Thyroid gland (tissue), 4 donors: Measurements from ENCODE around the gene MNX1. TPM values are rescaled to one million over a fixed set of nuclear protein-coding genes. Genes with fewer than 3 reads are reported as not detected.

Experiments
- DNase-seq, 2 donors: peaks; one replicate each; pipeline ENCODE4 v3.0.0-alpha.2; 2019
- H3K27ac ChIP-seq, 3 donors: fragments of 200-600 bp; sonication (generic); 1 replicate in 2 of 3; 2 replicates in 1 of 3; pipeline ENCODE4 v1.5.1; 2016 to 2019; ENCODE audit warnings: mild to moderate bottlenecking in 1 of 3, moderate library complexity in 1 of 3
- H3K27me3 ChIP-seq: fragments of 200-600 bp; sonication (generic); one replicate; pipeline ENCODE4 v1.5.1; 2019
- H3K36me3 ChIP-seq, 2 donors: fragments of 200-600 bp; sonication (generic); one replicate each; pipeline ENCODE4 v1.5.1; 2016 to 2019
- H3K4me1 ChIP-seq, 2 donors: fragments of 200-600 bp; sonication (generic); one replicate each; pipeline ENCODE4 v1.5.1; 2017 to 2019
- H3K4me3 ChIP-seq, 3 donors: fragments of 200-600 bp; sonication (generic); replicated peaks in 1 of 3; 1 replicate in 2 of 3; 2 replicates in 1 of 3; pipeline ENCODE4 v1.5.1; 2016; ENCODE audit warnings: mild to moderate bottlenecking in 1 of 3
- H3K9me3 ChIP-seq: fragments of 200-600 bp; sonication (generic); one replicate; pipeline ENCODE4 v1.5.1; 2017
- POLR2A ChIP-seq, 2 donors: fragments of 450-650 bp; IDR thresholded peaks; one replicate each; pipeline ENCODE4 v1.6.1; 2017; ENCODE audit warnings: antibody characterized with exemption in 2 of 2, mild to moderate bottlenecking in 2 of 2, moderate library complexity in 1 of 2
- WGBS, 2 donors: methylation state at CpG; one replicate each; pipeline ENCODE4 v1.1.5; 2017; 5-methylcytosine and 5-hydroxymethylcytosine counted together
- intact Hi-C: fragments of 100-400 bp; cut with DNase I; formaldehyde crosslinking; loops from one replicate; pipeline ENCODE4 v1.15.1; 2023
- total RNA-seq, 4 donors: library from RNA; depleted of rRNA; stranded (reverse); fragments of >200 nt; gene quantifications; one replicate each; pipeline ENCODE4 v1.2.3, GENCODE V29; 2016
- TF ChIP-seq, protein P1 (sequence below), 6 experiments: fragments of 200-600 bp in 3 of 6; fragments of 450-650 bp in 3 of 6; sonication (generic) in 3 of 6; IDR thresholded peaks; one replicate each; pipeline ENCODE4 v1.5.1; 2016 to 2019; ENCODE audit warnings: antibody characterized with exemption in 6 of 6, mild to moderate bottlenecking in 2 of 6, inconsistent platforms in 1 of 6, moderate library complexity in 1 of 6

MNX1 gene
- total RNA-seq, 4 donors from 2014 or later: not detected

DNA sequence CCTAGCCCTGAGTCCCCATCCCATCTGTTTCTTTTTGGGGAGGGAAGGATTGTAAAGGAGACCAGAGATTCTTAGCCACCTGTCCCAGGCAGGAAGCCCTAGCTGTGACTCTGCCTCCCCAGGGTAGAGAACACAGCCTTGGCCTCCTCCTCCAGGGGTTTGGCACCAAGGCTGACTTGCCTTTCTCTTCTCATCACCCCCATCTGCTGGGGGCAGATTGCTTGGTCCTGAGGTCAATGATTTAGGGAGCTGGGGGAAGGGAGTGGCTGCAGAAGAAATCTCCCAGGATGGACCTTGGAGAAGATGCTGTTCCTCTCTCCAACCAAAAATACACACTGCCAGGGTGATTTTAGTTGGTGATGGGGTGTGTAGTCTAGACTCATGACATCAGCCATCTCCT is 2.6 kb upstream of the MNX1 start:
- Histone ChIP-seq H3K27ac (no peak overlapping the region), H3K4me3 (no peak overlapping the region), H3K36me3 (no peaks in the 10 kb centered on the region), H3K27me3 (peaks cover 22% of the 10 kb centered on the region), H3K4me1 (peaks cover 7 to 19% of the 10 kb centered on the region in 2 donors), H3K9me3 (no peaks in the 10 kb centered on the region)
- TF ChIP-seq, protein P1, sequence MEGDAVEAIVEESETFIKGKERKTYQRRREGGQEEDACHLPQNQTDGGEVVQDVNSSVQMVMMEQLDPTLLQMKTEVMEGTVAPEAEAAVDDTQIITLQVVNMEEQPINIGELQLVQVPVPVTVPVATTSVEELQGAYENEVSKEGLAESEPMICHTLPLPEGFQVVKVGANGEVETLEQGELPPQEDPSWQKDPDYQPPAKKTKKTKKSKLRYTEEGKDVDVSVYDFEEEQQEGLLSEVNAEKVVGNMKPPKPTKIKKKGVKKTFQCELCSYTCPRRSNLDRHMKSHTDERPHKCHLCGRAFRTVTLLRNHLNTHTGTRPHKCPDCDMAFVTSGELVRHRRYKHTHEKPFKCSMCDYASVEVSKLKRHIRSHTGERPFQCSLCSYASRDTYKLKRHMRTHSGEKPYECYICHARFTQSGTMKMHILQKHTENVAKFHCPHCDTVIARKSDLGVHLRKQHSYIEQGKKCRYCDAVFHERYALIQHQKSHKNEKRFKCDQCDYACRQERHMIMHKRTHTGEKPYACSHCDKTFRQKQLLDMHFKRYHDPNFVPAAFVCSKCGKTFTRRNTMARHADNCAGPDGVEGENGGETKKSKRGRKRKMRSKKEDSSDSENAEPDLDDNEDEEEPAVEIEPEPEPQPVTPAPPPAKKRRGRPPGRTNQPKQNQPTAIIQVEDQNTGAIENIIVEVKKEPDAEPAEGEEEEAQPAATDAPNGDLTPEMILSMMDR (IDR thresholded peaks at IDR 0.05): no peak
- no peak for TF ChIP-seq POLR2A (IDR thresholded peaks at IDR 0.05)
- intact Hi-C loops: no loop called here
- no peak for DNase-seq

DNA sequence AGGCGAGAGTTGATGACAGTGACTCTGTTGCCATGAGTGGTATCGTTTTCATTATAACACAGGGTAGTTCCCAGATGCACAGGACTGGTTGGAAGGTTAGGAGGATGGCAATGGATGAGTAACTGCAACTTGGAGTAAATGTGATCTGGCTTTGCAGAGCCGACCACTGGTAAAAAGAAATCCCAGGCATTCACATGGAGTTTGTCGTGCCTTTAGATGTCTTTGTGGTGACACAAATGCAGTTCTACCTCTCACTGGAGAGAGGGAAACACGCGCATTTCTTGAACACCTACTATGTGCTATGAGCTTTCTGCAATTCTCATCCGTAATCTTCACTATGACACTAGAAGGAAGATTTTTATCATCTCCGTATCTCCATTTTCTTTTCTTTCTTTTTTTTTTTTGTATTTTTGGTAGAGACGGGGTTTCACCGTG is 1.7 kb upstream of the MNX1 start:
- 10 to 14% methylated on average over 10 of the region's 10 CpGs for WGBS, 2 donors
- Histone ChIP-seq H3K27me3 (peaks cover 19% of the 10 kb centered on the region), H3K27ac (no peak overlapping the region), H3K4me1 (peaks cover 7 to 19% of the 10 kb centered on the region in 2 donors), H3K36me3 (no peaks in the 10 kb centered on the region), H3K4me3 (no peak overlapping the region), H3K9me3 (no peaks in the 10 kb centered on the region)
- no peak for DNase-seq
- intact Hi-C loops: no loop called here
- TF ChIP-seq, protein P1 (IDR thresholded peaks at IDR 0.05): no peak
- no peak for TF ChIP-seq POLR2A (IDR thresholded peaks at IDR 0.05)

DNA sequence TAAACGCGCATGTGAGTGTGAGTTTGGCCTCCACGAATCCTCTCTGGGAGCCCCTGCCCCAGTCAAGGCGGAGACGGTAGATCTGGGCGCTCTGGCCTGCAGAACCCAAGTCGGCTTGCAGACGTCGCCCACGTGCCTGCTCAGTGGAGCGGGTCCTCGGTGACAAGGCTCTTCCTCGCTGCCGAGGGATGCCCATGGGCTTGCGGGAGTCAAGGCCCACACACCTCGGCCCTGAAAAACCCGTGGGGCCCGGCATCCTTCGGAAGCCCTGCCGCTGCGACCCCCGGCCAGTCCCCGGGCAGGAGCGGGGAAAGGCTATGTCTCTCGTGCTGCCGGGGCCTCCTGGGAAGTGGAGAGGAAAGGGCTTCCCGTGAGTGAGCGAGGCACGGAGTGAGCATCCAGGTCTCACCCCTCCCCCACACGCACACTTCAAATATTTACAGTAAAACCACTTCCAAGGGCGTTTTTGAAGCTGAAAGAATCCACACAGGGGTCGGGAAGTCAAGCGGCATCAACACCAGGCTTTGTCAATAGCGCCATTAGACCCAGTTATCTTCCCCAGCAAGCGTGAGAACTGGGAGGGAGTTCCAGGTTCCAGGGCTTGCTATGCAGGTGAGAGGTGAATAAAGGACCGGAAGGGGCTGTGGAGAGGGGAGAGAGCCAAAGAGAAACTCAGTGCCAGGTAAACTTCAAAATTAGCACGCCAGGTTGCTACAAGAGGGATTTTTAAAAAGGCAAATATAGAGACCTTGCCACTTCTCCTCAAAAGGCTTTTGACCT is 1.1 kb upstream of the MNX1 start:
- H3K4me3 ChIP-seq: no peak overlapping the region
- no peak for DNase-seq
- no peaks in the 10 kb centered on the region for H3K36me3 ChIP-seq
- no peak for TF ChIP-seq POLR2A (IDR thresholded peaks at IDR 0.05)
- TF ChIP-seq, protein P1 (IDR thresholded peaks at IDR 0.05): no peak
- peaks cover 18% of the 10 kb centered on the region for H3K27me3 ChIP-seq
- H3K4me1 ChIP-seq: peaks cover 7 to 19% of the 10 kb centered on the region in 2 donors
- H3K9me3 ChIP-seq: no peaks in the 10 kb centered on the region
- H3K27ac ChIP-seq: no peak overlapping the region
- WGBS, 2 donors: 1 to 5% methylated on average over 13 to 30 of the region's 37 CpGs
- intact Hi-C loops: no loop called here

DNA sequence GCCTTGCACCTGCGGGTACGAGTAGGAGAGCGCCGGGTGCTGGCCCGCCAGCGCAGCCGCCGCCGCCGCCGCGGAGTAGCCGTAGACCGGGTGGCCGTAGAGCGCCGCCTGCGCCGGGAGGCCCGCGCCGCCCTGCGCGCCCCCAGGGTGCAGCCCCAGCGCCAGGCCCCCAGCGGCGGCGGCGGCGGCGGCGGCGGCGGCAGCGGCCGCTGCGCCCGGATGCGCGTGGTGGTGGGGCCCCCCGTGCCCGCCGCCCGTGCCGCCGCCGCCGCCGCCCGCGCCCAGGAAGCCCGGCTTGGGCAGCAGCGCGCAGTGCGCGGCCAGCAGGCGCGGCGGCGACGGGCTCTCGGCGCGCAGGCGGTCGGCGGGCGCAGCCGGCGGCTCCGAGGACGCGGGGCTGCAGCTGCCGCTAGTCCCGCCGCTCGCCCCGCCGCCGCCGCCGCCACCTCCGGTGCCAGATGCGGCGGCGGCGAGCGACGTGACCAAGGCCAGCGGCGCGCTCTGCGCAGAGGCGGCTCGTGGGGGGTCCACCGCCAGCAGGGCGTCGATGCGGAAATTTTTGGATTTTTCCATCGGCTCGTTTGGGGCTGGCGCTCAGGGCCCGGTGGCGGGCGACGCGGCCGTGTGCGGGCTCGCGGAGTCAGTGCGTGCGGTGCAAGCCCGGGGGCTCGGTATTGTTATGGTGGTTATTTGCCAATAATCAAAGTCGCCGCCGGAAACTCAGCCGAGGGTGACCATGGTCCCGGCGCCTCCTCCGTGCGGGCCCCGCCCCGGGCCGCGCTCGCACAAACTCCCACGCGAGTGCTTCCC is 480 bp downstream of the MNX1 start:
- Histone ChIP-seq H3K27me3 (peaks cover 29% of the 10 kb centered on the region), H3K36me3 (no peaks in the 10 kb centered on the region), H3K27ac (no peak overlapping the region), H3K9me3 (no peaks in the 10 kb centered on the region), H3K4me1 (peaks cover 7 to 29% of the 10 kb centered on the region in 2 donors), H3K4me3 (peak overlapping the region in 2 of 3 donors; percentile 17 to 36)
- TF ChIP-seq POLR2A (IDR thresholded peaks at IDR 0.05): no peak
- TF ChIP-seq, protein P1 (IDR thresholded peaks at IDR 0.05): no peak
- no peak for DNase-seq
- 0 to 1% methylated on average over 12 to 32 of the region's 130 CpGs for WGBS, 2 donors
- intact Hi-C loops: no loop called here
